Measurements from ENCODE around the gene HSPA12B. TPM values are rescaled to one million over a fixed set of nuclear protein-coding genes. Genes with fewer than 3 reads are reported as not detected.
A peak's percentile ranks its signal among the peaks of the same experiment; 100 is the strongest.

The HSPA12B gene
- total and polyA plus RNA-seq, 11 donors: 10.4 to 35.7 (median 14.3) TPM

- TF ChIP-seq POLR2A (IDR thresholded peaks at IDR 0.05) (no peak), CTCF (IDR thresholded peaks at IDR 0.05) (no peak)
- no peak for ATAC-seq
- DNase-seq: no peak
- Histone ChIP-seq H3K27me3 (peaks cover 0 to 4% (median 0%) of the 10 kb centered on the region in 9 donors), H3K4me1 (no peaks in the 10 kb centered on the region), H3K27ac (no peak overlapping the region), H3K9me3 (no peaks in the 10 kb centered on the region), H3K4me3 (no peak overlapping the region), H3K36me3 (no peaks in the 10 kb centered on the region)
- intact Hi-C loops (cut with DNase I): no loop called here
- WGBS, 4 donors: 82 to 88% (median 86%) methylated on average over 2 of the region's 2 CpGs
Measured at GRCh38 chr20:3720068-3720467, 12.4 kb upstream of the HSPA12B start.

DNA sequence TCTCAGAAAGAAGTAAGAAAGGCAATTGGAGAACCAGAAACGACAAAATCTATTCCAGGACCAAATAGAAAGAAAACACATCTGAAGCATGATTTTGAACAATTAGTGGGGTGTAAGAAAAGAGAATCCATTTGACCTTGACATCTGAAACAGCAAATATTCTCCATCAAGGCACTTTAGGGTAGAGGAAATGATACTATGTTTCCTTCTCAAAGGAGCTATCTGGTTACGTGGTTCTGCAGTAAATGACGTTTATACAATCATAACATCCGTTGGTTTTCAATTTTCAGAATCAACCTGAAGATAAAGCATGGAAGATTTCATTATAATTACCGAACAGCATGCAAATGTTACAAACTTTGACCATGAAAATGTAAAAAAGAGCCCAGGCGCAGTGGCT lies 11.9 kb upstream of the HSPA12B start:
- ATAC-seq (no peak), DNase-seq (no peak)
- Histone ChIP-seq H3K9me3 (no peaks in the 10 kb centered on the region), H3K27me3 (peaks cover 0 to 4% (median 0%) of the 10 kb centered on the region in 9 donors), H3K27ac (no peak overlapping the region), H3K36me3 (no peaks in the 10 kb centered on the region), H3K4me3 (no peak overlapping the region), H3K4me1 (no peaks in the 10 kb centered on the region)
- TF ChIP-seq POLR2A (IDR thresholded peaks at IDR 0.05) (no peak), CTCF (IDR thresholded peaks at IDR 0.05) (no peak)
- 61 to 73% (median 67%) methylated on average over 6 of the region's 6 CpGs for WGBS, 4 donors
- intact Hi-C loops (cut with DNase I): no loop called here

DNA sequence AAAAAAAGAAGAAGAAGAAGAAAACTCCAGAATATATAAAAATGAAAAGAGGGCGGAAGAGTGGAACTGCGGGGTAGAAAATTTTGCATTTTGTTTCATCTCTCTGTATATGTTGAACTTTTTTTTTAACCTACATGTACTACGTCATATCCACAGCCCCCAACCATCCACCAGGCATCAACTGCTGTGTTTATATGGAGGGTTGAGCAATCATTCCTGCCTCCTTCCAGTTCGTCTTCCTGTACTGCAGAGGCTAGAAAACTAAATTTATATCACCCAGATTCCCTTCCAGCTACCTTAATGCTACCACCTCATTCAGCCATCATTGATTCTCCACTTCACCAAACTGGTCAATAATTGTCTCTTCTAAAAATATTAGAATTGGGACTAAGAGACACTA lies 10.6 kb upstream of the HSPA12B start:
- H3K36me3 ChIP-seq: no peaks in the 10 kb centered on the region
- ATAC-seq (no peak), DNase-seq (no peak)
- peaks cover 0 to 13% (median 0%) of the 10 kb centered on the region in 9 donors for H3K27me3 ChIP-seq
- WGBS, 4 donors: 90 to 95% (median 91%) methylated on average over 4 of the region's 4 CpGs
- no peak overlapping the region for H3K4me3 ChIP-seq
- H3K27ac ChIP-seq: no peak overlapping the region
- TF ChIP-seq CTCF (IDR thresholded peaks at IDR 0.05) (no peak), POLR2A (IDR thresholded peaks at IDR 0.05) (no peak)
- intact Hi-C loops (cut with DNase I): no loop called here
- peaks cover 0 to 2% (median 0%) of the 10 kb centered on the region in 12 donors for H3K4me1 ChIP-seq
- H3K9me3 ChIP-seq: no peaks in the 10 kb centered on the region

DNA sequence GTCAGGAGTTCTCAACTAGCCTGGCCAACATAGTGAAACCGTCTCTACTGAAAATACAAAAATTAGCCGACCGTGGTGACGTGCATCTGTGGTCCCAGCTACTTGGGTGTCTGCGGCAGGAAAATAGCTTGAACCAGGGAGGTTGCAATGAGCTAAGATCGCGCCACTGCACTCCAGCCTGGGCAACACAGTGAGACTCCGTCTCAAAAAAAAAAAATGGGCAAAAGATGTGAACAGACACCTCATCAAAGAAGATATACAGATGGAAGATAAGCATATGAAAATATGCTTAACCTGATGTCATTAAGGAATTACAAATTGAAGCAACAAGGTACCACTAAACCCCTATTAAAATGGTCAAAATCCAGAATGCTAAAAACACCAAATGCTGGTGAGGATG lies 9.2 kb upstream of the HSPA12B start:
- peaks cover 0 to 13% (median 0%) of the 10 kb centered on the region in 9 donors for H3K27me3 ChIP-seq
- intact Hi-C loops (cut with DNase I): no loop called here
- H3K36me3 ChIP-seq: no peaks in the 10 kb centered on the region
- WGBS, 4 donors: 88 to 97% (median 96%) methylated on average over 8 of the region's 8 CpGs
- no peak overlapping the region for H3K27ac ChIP-seq
- peak in 1 of 5 donors; percentile 13 for DNase-seq
- H3K9me3 ChIP-seq: no peaks in the 10 kb centered on the region
- no peak for TF ChIP-seq CTCF (IDR thresholded peaks at IDR 0.05)
- no peak for TF ChIP-seq POLR2A (IDR thresholded peaks at IDR 0.05)
- H3K4me1 ChIP-seq: peaks cover 0 to 15% (median 11%) of the 10 kb centered on the region in 12 donors
- ATAC-seq: no peak
- H3K4me3 ChIP-seq: no peak overlapping the region

All from heart left ventricle (tissue), 16 donors.